IMR-90 (cell line): ENCODE data around the gene NR5A2.

Source experiments
- CTCF ChIP-seq: conservative IDR thresholded peaks from 2 replicates; pipeline ENCODE4 v1.5.1; 2012; ENCODE audit warnings: mild to moderate bottlenecking, low read depth, low read length, improper control_type of control experiment
- FOS ChIP-seq: fragments of 150-350 bp; IDR thresholded peaks from 2 replicates; pipeline ENCODE4 v1.6.1; 2016; ENCODE audit warnings: low read depth, low read length
- NFE2L2 ChIP-seq: fragments of 150-350 bp; IDR thresholded peaks from 2 replicates; pipeline ENCODE4 v1.6.1; 2016; ENCODE audit warnings: low read depth, mild to moderate bottlenecking, low read length
- POLR2A ChIP-seq: IDR thresholded peaks from 2 replicates; pipeline ENCODE4 v1.6.1; 2012; ENCODE audit warnings: mild to moderate bottlenecking, low read depth, low read length

DNA sequence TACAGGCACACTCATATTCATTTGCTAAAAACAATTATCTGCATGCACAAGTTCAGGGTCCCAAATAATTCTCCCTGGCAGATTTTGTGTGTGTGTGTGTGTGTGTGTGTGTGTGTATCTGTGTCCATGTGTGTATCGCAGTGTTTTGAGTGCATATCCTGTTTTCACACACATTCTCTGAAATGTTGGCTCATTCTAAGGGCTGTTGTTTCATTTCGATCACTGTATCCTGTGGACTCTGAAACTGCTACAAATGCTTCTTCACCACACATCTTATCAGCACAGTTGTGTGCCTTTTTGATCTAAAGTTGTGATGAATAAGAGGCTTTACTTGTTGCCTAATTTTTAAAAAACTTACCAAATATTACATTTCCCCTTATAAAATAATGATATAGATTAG, 34.6 kb downstream of the NR5A2 start:
- TF ChIP-seq CTCF, result no peak
- TF ChIP-seq NFE2L2, result no peak
- no peak for TF ChIP-seq POLR2A
- no peak for TF ChIP-seq FOS
